GM18858 (cell line): ENCODE data around the gene EHD4.

Experiments
- ATAC-seq: cut with Tn5 transposase; IDR thresholded peaks from one replicate; pipeline ENCODE4 v1.9.1; 2021; ENCODE audit not compliant: unreplicated experiment

Gene EHD4

GRCh38 chr15:41866263-41866703 lies 106.1 kb downstream of the EHD4 start:
- no peak for ATAC-seq

- ATAC-seq, result no peak
Measured at GRCh38 chr15:41865490-41866055, 106.8 kb downstream of the EHD4 start.

GRCh38 chr15:41862515-41863116 lies 109.7 kb downstream of the EHD4 start:
- no peak for ATAC-seq

- ATAC-seq, result no peak
Measured at GRCh38 chr15:41861736-41862356, 110.5 kb downstream of the EHD4 start.

- ATAC-seq, result no peak
Measured at GRCh38 chr15:41860049-41860828, 112.1 kb downstream of the EHD4 start.

- ATAC-seq, result no peak
Measured at GRCh38 chr15:41858756-41859155, 113.6 kb downstream of the EHD4 start.

GRCh38 chr15:41857316-41857715 lies 115.0 kb downstream of the EHD4 start:
- no peak for ATAC-seq

GRCh38 chr15:41856716-41857115 lies 115.6 kb downstream of the EHD4 start:
- ATAC-seq, result no peak

GRCh38 chr15:41856262-41856661 lies 116.1 kb downstream of the EHD4 start:
- no peak for ATAC-seq

- ATAC-seq, result no peak
Measured at GRCh38 chr15:41855261-41855961, 116.9 kb downstream of the EHD4 start.

GRCh38 chr15:41854443-41854842 lies 117.9 kb downstream of the EHD4 start:
- ATAC-seq, result no peak

- no peak for ATAC-seq
Measured at GRCh38 chr15:41853831-41854230, 118.5 kb downstream of the EHD4 start.

GRCh38 chr15:41852736-41853590 lies 119.4 kb downstream of the EHD4 start:
- ATAC-seq, result no peak

GRCh38 chr15:41851755-41852370 lies 120.5 kb downstream of the EHD4 start:
- no peak for ATAC-seq

GRCh38 chr15:41851167-41851523 lies 121.2 kb downstream of the EHD4 start:
- no peak for ATAC-seq

GRCh38 chr15:41850482-41851166 lies 121.7 kb downstream of the EHD4 start:
- no peak for ATAC-seq

GRCh38 chr15:41849861-41850260 lies 122.5 kb downstream of the EHD4 start:
- ATAC-seq, result no peak

- ATAC-seq, result no peak
Measured at GRCh38 chr15:41849204-41849603, 123.2 kb downstream of the EHD4 start.

GRCh38 chr15:41848631-41849030 lies 123.7 kb downstream of the EHD4 start:
- no peak for ATAC-seq
